GM19467 (cell line): ENCODE measurements around the gene IFI35.
"Not testable (repeated sequence)": the region's sequence is repeated elsewhere in the genome, so short reads cannot be mapped to it uniquely, and the experiment has no call there.

Source experiments
- ATAC-seq: cut with Tn5 transposase; IDR thresholded peaks from one replicate; pipeline ENCODE4 v1.9.1; 2021; ENCODE audit warnings: mild to moderate bottlenecking, moderate library complexity; ENCODE audit not compliant: unreplicated experiment

IFI35 gene

DNA sequence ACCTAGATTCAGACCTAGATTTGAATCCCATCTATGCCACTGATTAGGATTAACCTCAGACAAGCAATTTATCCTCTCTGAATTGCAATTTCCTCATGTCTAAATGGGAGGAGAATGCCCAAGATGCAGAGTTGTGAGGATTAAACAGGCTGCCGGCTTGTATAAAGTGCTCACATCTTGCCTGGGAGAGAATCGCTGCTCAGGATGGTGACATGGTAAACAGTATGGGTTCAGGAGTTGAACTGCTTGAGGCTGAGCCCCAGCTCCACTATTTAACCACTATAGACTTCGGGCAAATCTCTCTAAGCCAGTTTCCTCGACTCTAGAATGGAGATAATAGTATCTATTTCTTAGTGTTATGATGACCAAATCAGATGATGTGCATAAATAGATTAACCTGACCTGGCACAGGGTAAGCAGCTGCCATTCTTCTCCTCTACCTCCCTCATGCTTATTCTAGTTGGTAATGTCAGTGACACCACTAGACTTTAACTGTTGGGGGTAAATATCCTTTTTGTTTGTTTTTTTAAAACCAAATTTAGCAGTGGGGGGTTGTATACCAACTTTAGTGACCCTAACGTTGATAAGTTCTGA is 9.1 kb upstream of the IFI35 start:
- ATAC-seq: no peak

DNA sequence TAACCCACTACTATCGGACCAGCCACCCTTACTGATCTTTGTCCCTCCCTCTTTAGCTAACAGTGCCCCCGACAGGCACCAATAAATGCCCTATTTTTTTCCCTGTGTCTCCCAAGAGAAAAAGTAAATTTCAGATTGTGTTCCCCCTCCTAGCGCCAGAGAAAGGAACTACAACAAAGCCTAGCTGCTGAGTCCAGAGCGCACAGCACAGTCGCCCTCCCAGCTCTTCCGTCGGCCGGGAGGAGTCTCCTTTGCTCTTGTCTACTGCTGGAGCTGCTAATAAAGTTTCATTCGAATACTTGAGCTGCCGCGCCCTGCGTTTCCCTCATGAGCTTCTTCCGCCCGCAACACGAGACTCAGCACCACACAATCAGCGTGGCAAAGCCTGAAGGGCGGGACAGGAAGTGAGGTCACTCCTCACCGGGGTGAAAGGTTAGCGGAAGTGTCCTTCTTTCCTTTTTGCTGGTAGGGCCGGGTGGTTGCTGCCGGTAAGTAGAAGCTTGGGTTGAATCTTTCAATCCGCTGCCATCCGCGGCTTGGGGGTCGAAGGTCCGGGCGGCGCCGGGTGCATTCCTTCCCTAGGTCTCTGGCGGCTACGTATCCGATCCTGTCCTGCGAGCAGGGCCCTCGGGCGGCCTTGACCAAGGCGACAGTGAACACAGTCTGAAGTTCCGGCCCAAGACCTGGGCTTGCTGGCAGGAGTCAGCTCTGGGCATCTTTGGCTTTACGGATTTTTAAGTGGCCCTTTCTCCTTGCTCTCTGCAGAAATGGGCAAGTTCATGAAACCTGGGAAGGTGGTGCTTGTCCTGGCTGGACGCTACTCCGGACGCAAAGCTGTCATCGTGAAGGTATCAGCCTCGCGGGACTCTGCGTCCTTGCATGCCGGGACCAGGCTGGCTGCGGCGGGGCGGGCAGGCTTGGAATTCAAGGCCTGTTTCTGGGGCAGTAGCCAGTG is 8.3 kb upstream of the IFI35 start, which contains the start of gene RPL27:
TSS of gene RPL27 (plus strand) at position 436 of the 955 bp plus-strand sequence. CDS start at position 768, 332 bp downstream.
- ATAC-seq: peak; percentile 93

GRCh38 chr17:42999003-42999525 is 7.5 kb upstream of the IFI35 start:
- no peak for ATAC-seq

DNA sequence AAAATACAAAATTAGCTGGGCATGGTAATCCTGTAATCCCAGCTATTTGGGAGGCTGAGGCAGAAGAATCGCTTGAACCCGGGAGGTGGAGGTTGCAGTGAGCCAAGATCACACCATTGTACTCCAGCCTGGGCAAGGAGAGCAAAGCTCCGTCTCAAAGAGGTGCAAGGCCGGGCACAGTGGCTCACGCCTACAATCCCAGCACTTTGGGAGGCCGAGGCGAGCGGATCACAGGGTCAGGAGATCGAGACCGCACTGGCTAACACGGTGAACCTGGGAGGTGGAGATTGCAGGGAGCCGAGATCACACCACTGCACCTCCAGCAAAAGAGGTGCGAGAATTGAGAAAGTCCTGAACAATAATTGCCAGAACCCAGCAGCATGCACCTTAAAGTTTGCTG is 5.7 kb upstream of the IFI35 start:
- ATAC-seq: not testable (repeated sequence)

GRCh38 chr17:43003542-43004172 is 2.9 kb upstream of the IFI35 start:
- no peak for ATAC-seq

GRCh38 chr17:43010667-43011308 is 4.2 kb downstream of the IFI35 start:
- no peak for ATAC-seq

DNA sequence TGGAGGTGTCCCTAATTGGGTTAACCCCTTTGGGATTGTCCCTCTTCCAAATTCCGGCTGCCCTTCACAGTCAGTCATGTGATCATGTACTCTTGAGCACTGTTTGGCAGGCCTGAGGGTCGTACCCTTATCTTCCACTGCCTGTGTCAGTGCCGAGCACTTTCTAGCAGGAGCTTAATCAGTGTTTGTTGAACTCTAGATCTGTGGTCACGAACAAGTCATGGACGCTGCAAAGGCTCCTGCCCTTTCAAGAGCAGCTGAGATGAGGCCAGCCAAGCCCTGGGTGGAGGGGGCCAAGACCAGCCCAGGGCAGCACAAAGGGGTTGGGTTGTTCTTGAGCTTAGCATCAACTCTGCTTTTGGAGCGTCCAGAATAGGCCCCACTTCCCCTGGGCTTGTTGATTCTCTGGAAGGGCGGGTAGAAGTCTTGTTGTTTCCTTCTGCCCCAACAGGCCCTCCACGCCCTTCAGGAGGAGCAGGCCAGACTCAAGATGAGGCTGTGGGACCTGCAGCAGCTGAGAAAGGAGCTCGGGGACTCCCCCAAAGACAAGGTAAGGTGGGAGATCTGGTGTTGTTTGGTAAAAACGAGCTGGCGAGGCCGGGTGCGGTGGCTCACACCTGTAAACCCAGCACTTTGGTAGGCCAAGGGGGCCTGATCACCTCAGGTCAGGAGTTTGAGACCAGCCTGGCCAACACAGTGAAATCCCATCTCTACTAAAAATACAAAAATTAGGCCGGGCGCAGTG is 5.3 kb downstream of the IFI35 start:
- ATAC-seq: no peak

GRCh38 chr17:43013296-43013695 is 6.7 kb downstream of the IFI35 start:
- no peak for ATAC-seq

- no peak for ATAC-seq
Measured at GRCh38 chr17:43014020-43014648, 7.5 kb downstream of the IFI35 start.

DNA sequence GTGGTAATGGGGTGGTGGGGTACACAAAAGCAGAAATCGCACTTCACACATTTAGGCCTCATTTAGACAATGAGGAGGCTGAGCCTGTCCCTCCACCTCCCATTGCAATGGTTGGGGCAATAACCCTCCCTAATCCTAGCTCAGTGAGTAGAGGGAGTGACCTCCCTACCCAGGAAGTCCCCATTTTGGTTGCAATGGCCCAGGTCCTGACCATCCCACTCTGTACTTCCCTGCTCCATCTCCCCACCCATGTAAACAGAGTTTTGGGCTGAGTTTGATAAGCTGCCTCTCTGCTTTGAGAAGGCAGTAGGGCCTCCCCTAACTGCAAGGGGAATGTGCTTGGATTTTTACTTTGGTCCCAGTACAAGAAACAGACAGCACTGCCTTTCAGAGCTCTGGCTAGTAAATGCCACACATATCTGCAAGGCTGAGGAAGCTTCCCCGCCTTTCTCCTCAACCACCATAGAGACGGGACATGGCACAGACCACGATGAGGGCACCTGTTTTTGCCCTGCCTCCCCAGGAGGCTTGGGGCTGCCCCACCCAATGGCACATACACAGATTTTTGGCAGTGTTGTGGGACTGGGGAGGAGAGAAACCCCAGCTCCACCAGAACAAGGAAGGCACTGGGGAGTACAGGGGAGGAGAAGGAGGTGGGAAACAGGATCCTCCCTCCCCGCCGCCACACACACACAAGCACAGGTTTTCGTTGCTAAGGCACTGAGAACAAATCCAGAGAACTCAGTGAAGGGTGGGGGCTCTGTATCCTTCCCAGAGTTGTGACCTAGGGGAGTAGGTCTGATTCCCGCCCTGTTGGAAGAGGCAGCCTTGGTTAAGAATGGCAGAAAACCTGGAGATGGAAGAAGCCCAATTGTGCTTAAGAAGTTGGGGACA is 8.3 kb downstream of the IFI35 start:
- ATAC-seq: no peak

DNA sequence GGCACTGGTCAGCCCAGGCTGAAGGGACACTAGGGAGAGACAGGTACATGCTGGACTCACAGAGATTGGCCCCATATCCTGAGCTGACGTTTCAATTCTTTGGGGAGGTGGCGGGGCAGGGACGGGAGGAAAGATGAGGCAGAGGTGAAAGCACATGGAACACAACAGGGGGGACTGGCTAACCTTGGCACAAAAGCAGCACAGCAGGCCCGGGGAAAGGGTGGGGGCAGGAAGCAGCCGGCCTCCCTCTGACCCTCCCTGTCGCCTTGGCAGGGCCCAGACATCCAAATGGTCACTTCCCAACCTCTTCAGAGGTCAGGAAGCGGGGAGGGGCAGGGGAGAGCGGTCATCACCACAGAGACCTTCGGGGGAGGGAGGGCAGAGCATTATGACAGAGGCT is 9.0 kb downstream of the IFI35 start:
- ATAC-seq: no peak

DNA sequence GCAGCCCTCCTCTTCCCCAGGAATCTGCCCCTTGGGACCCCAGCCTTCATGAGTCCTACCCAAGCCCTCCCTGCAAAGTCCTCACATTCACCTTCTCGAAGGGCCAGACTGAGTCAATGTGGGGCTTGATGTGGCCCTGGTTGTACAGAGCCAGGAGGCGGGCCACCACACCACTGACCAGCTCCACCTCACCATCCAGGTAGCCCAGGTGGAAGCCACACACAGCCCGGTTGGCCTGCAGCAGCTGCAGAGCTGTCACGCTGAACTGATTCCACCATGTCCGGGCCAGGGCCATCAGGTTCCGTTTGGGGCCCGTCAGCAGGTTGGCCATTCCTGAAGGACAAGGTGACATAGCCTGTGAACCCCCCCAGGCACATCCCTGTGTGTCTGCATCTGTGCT is 9.6 kb downstream of the IFI35 start:
- no peak for ATAC-seq

GRCh38 chr17:43018008-43018853 is 11.6 kb downstream of the IFI35 start:
- ATAC-seq: no peak

- ATAC-seq: no peak
Measured at GRCh38 chr17:43018932-43019331, 12.3 kb downstream of the IFI35 start.

DNA sequence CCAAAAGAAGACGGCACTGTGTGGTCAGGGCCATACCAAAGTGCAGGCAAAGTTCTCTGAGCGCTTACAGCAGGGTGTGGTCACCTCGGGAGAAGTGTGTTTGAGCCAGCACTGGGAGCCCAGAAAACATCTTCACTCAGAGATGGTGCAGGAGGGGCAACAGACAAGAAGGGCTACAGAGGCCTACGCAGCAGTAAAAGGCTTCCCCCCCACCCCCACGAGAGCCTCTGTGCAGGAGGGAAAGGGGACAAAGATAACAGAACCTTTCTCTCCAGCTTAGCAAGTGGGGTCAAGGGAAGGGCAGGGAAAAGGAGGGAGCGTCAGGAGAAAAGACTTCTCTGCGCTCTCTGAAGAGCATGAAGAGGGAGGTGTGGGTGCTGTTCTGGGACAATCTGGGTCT is 12.8 kb downstream of the IFI35 start:
- ATAC-seq: no peak

DNA sequence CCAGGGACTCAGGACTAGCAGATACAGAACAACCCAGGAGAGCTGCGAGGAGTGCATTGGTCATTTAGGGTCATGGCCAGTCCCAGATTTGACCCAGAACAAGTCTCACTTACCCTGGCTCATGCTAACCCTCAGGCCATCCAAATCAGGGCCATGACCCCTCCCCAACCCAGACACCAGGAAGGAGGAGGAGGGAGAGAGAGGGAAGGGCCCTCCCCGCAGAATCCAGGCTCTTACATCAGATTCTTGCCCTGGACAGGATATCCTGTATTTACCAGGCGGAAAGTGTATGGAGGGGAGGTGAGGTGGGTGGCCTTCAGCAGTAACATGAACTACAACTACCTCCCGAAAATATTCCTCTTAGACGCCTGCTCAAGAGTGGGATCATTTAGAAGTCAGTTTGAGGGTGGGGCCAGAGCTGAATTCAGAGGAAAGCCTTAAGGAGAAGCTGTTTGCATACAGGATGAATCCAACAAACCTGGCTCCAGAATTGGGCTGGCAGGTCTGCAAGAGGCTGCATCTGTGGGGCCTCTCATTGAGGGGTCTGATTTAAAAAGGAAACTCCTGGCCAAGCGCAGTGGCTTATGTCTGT is 13.5 kb downstream of the IFI35 start:
- ATAC-seq: no peak
